Measurements from ENCODE around the gene PRSS23.

- TF ChIP-seq CTCF (conservative IDR thresholded peaks at IDR 0.05 in 1 of 2, IDR thresholded peaks at IDR 0.05 in 1 of 2; ENCODE audit: extremely low read depth in 1 of 2, insufficient read depth in 1 of 2, low read depth in 1 of 2, low read length in 2 of 2) (no peak), EZH2 (IDR thresholded peaks at IDR 0.05; ENCODE audit: borderline replicate concordance, low read length) (no peak)
Measured at GRCh38 chr11:86806903-86807302, 6.6 kb downstream of the PRSS23 start.

All from mammary epithelial cell (primary cell).